Vagina (tissue), 2 donors: ENCODE measurements around the gene EHBP1.
"Not testable (repeated sequence)": the region's sequence is repeated elsewhere in the genome, so short reads cannot be mapped to it uniquely, and the experiment has no call there.

Experiments used
- POLR2AphosphoS5 ChIP-seq, 2 donors: sonication (generic); formaldehyde crosslinking; IDR thresholded peaks; one replicate each; pipeline ENCODE4 v1.9.0; 2017; ENCODE audit warnings: antibody characterized with exemption in 2 of 2, mild to moderate bottlenecking in 2 of 2, low read depth in 1 of 2; ENCODE audit not compliant: insufficient read depth in 1 of 2
- TF ChIP-seq, protein P1 (sequence below), 3 experiments: fragments of 450-650 bp in 2 of 3; fragments of 200-600 bp in 1 of 3; sonication (generic) in 1 of 3; IDR thresholded peaks; one replicate each; pipeline ENCODE4 v1.5.1; 2017 to 2019; ENCODE audit warnings: antibody characterized with exemption in 3 of 3, mild to moderate bottlenecking in 2 of 3, moderate library complexity in 2 of 3

DNA sequence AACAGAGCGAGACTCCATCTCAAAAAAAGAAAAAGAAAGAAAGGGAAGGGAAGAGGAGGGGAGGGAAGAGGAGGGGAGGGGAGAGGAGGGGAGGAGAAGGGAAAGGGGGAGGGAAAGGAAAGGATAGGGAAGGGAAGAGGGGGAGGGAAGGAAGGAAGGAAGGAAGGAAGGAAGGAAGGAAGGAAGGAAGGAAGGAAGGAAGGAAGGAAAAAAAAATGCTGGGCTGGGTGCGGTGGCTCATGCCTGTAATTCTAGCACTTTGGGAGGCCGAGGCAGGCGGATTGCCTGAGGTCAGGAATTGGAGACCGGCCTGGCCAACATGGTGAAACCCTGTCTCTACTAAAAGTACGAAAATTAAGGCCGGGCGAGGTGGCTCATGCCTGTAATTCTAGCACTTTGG, 314.2 kb downstream of the EHBP1 start:
- TF ChIP-seq, protein P1, sequence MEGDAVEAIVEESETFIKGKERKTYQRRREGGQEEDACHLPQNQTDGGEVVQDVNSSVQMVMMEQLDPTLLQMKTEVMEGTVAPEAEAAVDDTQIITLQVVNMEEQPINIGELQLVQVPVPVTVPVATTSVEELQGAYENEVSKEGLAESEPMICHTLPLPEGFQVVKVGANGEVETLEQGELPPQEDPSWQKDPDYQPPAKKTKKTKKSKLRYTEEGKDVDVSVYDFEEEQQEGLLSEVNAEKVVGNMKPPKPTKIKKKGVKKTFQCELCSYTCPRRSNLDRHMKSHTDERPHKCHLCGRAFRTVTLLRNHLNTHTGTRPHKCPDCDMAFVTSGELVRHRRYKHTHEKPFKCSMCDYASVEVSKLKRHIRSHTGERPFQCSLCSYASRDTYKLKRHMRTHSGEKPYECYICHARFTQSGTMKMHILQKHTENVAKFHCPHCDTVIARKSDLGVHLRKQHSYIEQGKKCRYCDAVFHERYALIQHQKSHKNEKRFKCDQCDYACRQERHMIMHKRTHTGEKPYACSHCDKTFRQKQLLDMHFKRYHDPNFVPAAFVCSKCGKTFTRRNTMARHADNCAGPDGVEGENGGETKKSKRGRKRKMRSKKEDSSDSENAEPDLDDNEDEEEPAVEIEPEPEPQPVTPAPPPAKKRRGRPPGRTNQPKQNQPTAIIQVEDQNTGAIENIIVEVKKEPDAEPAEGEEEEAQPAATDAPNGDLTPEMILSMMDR (IDR thresholded peaks at IDR 0.05) = not testable (repeated sequence)
- not testable (repeated sequence) for TF ChIP-seq POLR2AphosphoS5 (IDR thresholded peaks at IDR 0.05; ENCODE audit: insufficient read depth in 1 of 2, low read depth in 1 of 2)
